GM18505 (cell line): Measurements from ENCODE around the gene JAG2.
"Not testable (repeated sequence)": the region's sequence is repeated elsewhere in the genome, so short reads cannot be mapped to it uniquely, and the experiment has no call there.

Source experiments
- ATAC-seq: cut with Tn5 transposase; IDR thresholded peaks from one replicate; pipeline ENCODE4 v1.9.1; 2021; ENCODE audit not compliant: unreplicated experiment
- POLR2A ChIP-seq: IDR thresholded peaks from 4 replicates; pipeline ENCODE4 v1.6.1; 2011; ENCODE audit warnings: borderline replicate concordance; ENCODE audit not compliant: insufficient read depth, insufficient read length; ENCODE audit errors: extremely low read depth

Gene JAG2

GRCh38 chr14:105120056-105120455 lies 48.5 kb downstream of the JAG2 start:
- TF ChIP-seq POLR2A = no peak
- ATAC-seq = no peak

DNA sequence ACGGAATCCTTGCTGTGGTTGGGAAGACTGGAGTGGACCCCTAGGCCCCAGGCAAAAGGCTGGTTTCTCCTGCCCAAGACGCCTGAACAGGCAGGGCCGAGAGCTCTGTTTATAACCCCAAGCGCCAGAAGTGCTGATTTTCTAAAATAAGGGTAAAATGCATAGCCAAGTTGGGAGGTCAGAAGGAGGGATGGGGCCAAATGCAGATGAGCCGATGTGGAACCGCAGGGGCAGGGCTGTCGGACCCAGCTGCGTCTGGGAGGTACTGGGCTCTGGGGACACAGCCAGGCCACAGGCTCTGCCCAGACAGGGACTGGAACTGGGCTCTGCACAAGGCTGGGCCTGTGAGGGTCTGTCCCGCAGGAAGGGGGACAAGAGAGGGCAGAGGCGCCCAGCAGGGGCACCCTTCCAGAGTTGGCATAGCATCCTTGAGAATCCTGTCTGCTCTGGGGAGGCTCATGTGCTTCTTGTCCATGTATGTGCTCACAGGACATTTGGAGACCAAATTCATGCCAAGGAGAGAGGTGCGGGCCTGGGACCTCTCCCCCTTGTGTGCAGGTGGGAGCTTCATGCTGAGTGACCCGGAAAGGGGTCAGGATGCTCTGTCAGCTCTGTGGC lies 49.1 kb downstream of the JAG2 start:
- TF ChIP-seq POLR2A = no peak
- no peak for ATAC-seq

- no peak for TF ChIP-seq POLR2A
- no peak for ATAC-seq
These were observed 49.7 kb downstream of the JAG2 start for GRCh38 chr14:105118646-105119407.

DNA sequence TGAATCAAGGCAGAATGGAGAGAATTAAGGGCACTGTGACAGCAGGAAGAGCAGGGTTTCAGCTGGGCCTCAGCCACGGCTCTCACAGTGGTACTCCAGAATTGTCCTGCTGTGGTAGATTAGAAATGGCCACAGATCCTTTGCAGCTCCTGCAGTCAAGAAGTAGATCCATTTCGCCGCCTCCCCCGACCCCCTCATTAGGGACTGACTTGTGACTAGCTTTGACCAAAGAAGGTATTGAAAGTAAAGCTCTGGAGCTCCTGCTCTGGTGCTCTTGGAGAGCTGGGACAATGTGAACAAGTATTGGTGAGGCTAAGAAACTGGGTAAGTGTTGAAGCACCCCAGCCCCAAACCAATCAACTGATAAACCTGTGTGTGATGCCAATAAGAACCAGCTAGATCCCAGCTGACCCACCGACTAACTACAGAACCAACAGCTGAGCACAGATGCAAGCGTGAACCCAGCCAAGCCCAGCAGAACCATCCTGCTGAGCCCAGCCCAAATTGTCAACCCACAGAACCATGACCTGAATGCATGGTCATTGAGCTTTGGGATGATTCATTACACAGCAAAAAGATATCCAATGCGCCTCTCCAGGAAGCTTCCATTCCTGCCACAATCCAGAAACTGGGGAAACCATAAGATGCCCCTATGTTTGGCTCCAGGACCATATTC lies 50.7 kb downstream of the JAG2 start:
- no peak for ATAC-seq
- TF ChIP-seq POLR2A = no peak

- no peak for ATAC-seq
- no peak for TF ChIP-seq POLR2A
These were observed 51.3 kb downstream of the JAG2 start for GRCh38 chr14:105117257-105117646.

GRCh38 chr14:105116451-105117256 lies 51.9 kb downstream of the JAG2 start:
- no peak for ATAC-seq
- TF ChIP-seq POLR2A = no peak

DNA sequence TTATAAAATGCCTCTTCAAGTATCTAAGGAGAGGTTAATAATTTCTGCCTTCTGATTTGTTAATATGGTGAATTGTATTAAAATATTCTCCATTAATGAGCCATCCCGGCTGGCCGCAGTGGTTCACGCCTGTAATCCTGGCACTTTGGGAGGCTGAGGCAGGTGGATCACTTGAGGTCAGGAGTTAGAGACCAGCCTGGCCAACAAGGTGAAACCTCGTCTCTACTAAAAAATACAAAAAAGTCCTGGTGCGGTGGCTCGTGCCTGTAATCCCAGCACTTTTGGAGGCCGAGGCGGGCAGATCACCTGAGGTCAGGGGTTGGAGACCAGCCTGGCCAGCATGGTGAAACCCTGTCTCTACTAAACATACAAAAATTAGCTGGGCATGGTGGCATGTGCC lies 59.3 kb downstream of the JAG2 start:
- not testable (repeated sequence) for ATAC-seq

GRCh38 chr14:105108516-105108864 lies 60.1 kb downstream of the JAG2 start:
- no peak for TF ChIP-seq POLR2A
- ATAC-seq = no peak

GRCh38 chr14:105107781-105108515 lies 60.6 kb downstream of the JAG2 start:
- no peak for ATAC-seq

GRCh38 chr14:105107351-105107750 lies 61.2 kb downstream of the JAG2 start:
- TF ChIP-seq POLR2A = no peak
- no peak for ATAC-seq

More at GRCh38 chr14:105107781-105108515, 60.6 kb downstream of the JAG2 start:
- TF ChIP-seq POLR2A = no peak

DNA sequence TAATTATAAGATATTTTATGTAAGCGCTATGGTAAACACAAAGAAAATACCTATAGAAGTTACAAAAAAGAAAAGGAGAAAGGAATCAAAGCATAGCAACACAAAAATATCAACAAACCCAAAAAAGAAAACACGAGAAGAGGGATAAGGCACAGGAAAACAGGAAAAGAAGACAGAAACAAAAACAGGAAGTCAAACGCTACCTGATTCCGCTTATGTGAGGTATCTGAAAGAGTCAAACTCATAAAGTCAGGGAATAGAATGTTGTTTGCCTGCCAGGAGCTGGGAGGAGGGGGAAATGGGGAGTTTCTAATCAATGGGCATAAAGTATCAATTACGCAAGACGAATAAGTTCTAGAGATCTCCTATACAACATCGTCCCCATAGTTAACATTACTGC lies 63.4 kb downstream of the JAG2 start:
- TF ChIP-seq POLR2A = no peak

GRCh38 chr14:105102893-105103292 lies 65.7 kb downstream of the JAG2 start:
- no peak for TF ChIP-seq POLR2A
- ATAC-seq = no peak

More for the DNA sequence above, 63.4 kb downstream of the JAG2 start:
- ATAC-seq = no peak
